ENCODE data around the gene PACSIN3.

DNA sequence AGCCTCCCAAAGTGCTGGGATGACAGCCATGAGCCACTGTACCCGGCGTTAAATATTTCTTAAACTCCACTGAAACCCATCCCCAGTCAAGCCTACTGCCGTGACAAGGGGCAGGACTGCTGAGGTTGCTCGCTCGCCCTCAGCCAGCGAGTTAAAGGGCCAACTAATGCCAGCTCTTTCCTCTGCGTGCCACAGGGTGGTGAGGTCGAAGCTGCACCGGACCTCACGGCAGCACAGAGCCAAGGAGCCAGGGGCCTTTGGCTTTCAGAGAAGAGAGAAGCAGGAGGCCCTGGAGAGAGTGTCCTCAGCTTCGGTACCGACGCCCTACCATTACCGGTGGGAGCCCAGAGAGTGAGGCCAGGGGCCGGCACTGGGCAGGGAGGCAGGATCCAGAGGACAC lies 22.3 kb downstream of the PACSIN3 start:
- TF ChIP-seq, protein P1, sequence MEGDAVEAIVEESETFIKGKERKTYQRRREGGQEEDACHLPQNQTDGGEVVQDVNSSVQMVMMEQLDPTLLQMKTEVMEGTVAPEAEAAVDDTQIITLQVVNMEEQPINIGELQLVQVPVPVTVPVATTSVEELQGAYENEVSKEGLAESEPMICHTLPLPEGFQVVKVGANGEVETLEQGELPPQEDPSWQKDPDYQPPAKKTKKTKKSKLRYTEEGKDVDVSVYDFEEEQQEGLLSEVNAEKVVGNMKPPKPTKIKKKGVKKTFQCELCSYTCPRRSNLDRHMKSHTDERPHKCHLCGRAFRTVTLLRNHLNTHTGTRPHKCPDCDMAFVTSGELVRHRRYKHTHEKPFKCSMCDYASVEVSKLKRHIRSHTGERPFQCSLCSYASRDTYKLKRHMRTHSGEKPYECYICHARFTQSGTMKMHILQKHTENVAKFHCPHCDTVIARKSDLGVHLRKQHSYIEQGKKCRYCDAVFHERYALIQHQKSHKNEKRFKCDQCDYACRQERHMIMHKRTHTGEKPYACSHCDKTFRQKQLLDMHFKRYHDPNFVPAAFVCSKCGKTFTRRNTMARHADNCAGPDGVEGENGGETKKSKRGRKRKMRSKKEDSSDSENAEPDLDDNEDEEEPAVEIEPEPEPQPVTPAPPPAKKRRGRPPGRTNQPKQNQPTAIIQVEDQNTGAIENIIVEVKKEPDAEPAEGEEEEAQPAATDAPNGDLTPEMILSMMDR (IDR thresholded peaks at IDR 0.05; ENCODE audit: low read length): no peak
- TF ChIP-seq EZH2 (IDR thresholded peaks at IDR 0.05; ENCODE audit: borderline replicate concordance, low read length): no peak

All from OCI-LY1 (cell line).